ENCODE measurements around the gene CDH4. TPM values are rescaled to one million over a fixed set of nuclear protein-coding genes. Genes with fewer than 3 reads are reported as not detected.

Gene CDH4
- total and polyA plus RNA-seq, 11 donors, result 0.04 to 0.54 (median 0.08) TPM; not detected in 1

DNA sequence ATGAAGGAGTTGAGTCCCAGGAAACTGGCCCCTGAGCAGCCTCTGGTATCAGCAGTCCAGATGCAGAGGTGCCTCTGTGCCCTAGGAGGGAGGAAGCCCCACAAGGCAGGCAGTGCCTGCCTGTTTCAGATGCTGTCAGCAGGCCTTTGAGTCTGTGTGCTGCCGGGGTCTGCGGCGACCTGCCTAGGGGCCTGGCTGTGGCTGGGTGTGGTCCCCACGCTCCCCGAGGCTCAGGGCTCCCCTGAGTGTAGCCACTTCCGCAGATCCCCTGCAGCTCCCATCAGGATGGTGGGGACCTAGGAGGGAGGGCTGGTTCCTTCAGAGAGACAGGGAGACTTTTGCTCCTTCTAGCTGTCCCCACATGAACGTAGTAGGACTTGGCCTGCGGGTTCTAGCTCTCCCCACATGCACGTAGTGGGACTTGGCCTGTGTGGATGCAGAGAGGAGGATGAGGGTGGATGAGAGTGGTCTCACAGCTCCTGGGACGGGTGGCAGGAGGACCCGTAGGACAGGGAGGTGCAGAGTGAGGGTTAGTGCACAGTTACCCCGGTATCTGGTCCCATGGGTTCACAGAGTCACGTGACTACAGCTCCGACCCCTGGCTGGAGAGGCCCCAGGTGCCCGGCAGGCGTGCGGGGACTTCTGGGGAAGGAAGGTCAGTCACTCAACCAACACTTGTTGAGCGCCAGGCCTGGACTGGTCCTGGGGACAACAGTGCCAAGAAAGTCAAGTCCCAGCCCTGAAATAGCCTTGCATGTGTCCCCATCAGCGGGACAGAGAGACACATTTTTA, 41.0 kb downstream of the CDH4 start:
- Histone ChIP-seq H3K36me3 (no peaks in the 10 kb centered on the region), H3K4me1 (peaks cover 0 to 8% (median 0%) of the 10 kb centered on the region in 12 donors), H3K4me3 (no peak overlapping the region), H3K27ac (no peak overlapping the region), H3K9me3 (peaks cover 0 to 5% (median 0%) of the 10 kb centered on the region in 12 donors), H3K27me3 (no peaks in the 10 kb centered on the region)
- TF ChIP-seq POLR2A (IDR thresholded peaks at IDR 0.05), result no peak
- TF ChIP-seq, protein P1, sequence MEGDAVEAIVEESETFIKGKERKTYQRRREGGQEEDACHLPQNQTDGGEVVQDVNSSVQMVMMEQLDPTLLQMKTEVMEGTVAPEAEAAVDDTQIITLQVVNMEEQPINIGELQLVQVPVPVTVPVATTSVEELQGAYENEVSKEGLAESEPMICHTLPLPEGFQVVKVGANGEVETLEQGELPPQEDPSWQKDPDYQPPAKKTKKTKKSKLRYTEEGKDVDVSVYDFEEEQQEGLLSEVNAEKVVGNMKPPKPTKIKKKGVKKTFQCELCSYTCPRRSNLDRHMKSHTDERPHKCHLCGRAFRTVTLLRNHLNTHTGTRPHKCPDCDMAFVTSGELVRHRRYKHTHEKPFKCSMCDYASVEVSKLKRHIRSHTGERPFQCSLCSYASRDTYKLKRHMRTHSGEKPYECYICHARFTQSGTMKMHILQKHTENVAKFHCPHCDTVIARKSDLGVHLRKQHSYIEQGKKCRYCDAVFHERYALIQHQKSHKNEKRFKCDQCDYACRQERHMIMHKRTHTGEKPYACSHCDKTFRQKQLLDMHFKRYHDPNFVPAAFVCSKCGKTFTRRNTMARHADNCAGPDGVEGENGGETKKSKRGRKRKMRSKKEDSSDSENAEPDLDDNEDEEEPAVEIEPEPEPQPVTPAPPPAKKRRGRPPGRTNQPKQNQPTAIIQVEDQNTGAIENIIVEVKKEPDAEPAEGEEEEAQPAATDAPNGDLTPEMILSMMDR (IDR thresholded peaks at IDR 0.05), result no peak
- WGBS, 4 donors, result 70 to 76% (median 72%) methylated on average over 10 to 19 of the region's 19 CpGs
- intact Hi-C loops (cut with DNase I), result no loop called here
- ATAC-seq (peak in 2 of 4 donors; percentile 49 to 63), DNase-seq (peak in 1 of 5 donors; percentile 52)

DNA sequence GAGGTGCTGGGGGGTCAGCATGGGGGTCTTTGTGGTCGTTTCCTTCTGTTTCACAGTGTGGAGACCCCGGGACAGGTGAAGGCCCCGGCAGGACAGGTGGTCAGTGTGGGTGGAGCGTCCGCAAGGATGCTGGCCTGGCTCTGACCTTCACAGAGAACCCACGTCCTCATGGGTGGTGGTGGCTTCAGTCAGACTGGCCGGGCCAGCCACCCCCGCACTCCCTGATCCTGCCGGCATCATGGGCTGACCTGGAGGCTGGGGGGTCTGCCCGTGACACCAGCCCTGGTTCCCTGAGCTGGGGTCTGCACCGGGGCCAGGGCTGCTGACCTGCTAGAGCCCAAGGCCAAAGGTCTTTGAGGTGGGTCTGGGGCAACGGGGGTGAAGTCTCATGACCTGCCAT, 41.9 kb downstream of the CDH4 start:
- intact Hi-C loops (cut with DNase I), result no loop called here
- peaks cover 0 to 8% (median 0%) of the 10 kb centered on the region in 12 donors for H3K4me1 ChIP-seq
- H3K27me3 ChIP-seq, result no peaks in the 10 kb centered on the region
- no peak for DNase-seq
- 73 to 84% (median 80%) methylated on average over 4 to 12 of the region's 12 CpGs for WGBS, 4 donors
- H3K27ac ChIP-seq, result no peak overlapping the region
- no peak for ATAC-seq
- H3K4me3 ChIP-seq, result no peak overlapping the region
- peaks cover 0 to 5% (median 0%) of the 10 kb centered on the region in 12 donors for H3K9me3 ChIP-seq
- no peaks in the 10 kb centered on the region for H3K36me3 ChIP-seq
- no peak for TF ChIP-seq POLR2A (IDR thresholded peaks at IDR 0.05)
- TF ChIP-seq, protein P1 (IDR thresholded peaks at IDR 0.05), result no peak

DNA sequence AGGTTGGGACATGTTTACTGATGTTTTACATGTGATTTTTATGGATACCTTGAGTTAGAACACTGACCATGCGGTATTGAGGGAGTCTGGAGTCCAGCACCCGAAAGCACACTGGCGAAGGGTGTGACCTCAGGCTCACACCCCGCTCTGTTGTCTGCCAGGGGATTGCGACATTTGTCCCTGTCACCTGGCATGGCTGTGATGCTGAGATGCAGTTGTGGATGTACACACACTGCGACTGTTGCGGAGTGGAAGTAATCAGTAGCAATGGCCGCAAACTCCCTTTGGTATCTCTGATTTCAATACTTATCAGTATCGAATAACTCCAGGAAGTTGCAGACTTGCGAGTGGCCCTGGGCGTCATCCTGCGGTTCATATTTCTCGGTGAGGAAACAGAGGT, 43.2 kb downstream of the CDH4 start:
- intact Hi-C loops (cut with DNase I), result no loop called here
- whole genome bisulfite sequencing, 4 donors, result 71 to 87% (median 82%) methylated on average over 12 to 13 of the region's 13 CpGs
- H3K9me3 ChIP-seq, result no peaks in the 10 kb centered on the region
- ATAC-seq, result no peak
- H3K27me3 ChIP-seq, result no peaks in the 10 kb centered on the region
- peaks cover 0 to 8% (median 0%) of the 10 kb centered on the region in 12 donors for H3K4me1 ChIP-seq
- no peaks in the 10 kb centered on the region for H3K36me3 ChIP-seq
- no peak overlapping the region for H3K4me3 ChIP-seq
- DNase-seq, result no peak
- no peak for TF ChIP-seq POLR2A (IDR thresholded peaks at IDR 0.05)
- TF ChIP-seq, protein P1 (IDR thresholded peaks at IDR 0.05), result no peak
- no peak overlapping the region for H3K27ac ChIP-seq

DNA sequence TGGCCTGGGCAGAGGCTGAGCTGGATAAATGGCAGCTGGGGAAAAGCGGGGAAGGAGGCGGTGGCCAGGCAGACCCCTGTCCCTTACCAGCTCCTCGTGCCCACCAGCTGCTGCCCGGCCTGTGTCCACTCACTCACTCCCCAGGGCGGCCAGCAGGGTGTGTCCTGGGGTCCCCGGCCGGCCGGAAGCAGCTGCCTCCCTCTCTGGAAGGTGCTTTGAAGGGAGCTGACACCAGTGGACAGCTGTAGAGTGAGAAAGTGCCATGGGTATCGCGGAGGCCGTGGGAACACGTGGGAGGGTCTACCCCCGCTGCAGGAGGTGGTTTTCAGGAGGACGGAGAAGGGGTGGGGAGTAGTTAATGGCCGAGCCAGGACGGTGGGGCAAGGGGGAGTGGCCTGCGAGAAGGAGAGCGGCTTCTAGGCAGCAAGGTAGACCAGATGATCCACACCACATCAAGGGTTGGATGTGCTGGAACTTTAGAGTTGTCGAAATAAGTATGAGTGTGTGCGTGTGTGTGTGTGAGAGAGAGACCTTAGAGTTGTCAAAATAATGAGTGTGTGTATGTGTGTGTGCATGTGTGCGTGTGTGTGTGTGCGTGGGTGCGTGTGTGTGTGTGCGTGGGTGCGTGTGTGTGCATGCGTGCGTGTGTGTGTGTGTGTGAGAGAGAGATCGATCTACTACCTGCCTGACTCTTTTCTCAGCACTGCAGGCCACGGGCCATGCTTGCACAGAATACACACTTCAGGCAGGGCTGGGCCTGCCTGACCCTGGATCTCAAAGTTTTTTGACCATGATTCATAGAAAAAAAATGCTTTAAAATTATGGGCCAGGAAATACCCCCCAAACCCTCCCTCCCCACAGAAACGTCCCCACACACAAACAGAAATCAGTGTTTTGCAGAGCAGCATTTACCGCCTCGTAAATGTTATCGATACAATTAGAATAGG, 43.9 kb downstream of the CDH4 start:
- intact Hi-C loops (cut with DNase I), result no loop called here
- H3K27ac ChIP-seq, result no peak overlapping the region
- TF ChIP-seq POLR2A (IDR thresholded peaks at IDR 0.05), result no peak
- TF ChIP-seq, protein P1 (IDR thresholded peaks at IDR 0.05), result no peak
- no peaks in the 10 kb centered on the region for H3K36me3 ChIP-seq
- 62 to 73% (median 65%) methylated on average over 32 to 33 of the region's 33 CpGs for WGBS, 4 donors
- peaks cover 0 to 8% (median 0%) of the 10 kb centered on the region in 12 donors for H3K4me1 ChIP-seq
- H3K27me3 ChIP-seq, result no peaks in the 10 kb centered on the region
- DNase-seq (no peak), ATAC-seq (no peak)
- no peaks in the 10 kb centered on the region for H3K9me3 ChIP-seq
- H3K4me3 ChIP-seq, result no peak overlapping the region
